GM19043 (cell line): Measurements from ENCODE around the gene DNAJC18.
"Not testable (repeated sequence)": the region's sequence is repeated elsewhere in the genome, so short reads cannot be mapped to it uniquely, and the experiment has no call there.

Experiments
- ATAC-seq: cut with Tn5 transposase; IDR thresholded peaks from one replicate; pipeline ENCODE4 v1.9.1; 2021; ENCODE audit warnings: low read depth; ENCODE audit not compliant: unreplicated experiment

Gene DNAJC18

DNA sequence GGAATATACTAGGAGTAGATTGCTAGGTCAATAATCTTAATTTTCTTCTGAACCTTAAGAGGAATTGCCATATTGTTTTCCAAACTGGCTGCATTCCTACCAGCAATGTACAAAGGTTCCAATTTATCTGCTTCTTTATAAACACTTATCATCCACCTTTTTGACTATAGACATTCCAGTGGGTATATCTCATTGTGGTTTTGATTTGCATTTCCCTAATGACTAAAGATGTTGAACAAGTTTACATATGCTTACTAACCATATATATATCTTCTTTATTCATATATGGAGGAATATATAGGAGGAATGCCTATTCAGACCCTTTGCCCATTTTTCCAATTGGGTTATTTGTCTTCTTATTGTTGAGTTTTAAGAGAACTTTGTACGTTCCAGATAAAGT is 7.6 kb downstream of the DNAJC18 start:
- no peak for ATAC-seq

DNA sequence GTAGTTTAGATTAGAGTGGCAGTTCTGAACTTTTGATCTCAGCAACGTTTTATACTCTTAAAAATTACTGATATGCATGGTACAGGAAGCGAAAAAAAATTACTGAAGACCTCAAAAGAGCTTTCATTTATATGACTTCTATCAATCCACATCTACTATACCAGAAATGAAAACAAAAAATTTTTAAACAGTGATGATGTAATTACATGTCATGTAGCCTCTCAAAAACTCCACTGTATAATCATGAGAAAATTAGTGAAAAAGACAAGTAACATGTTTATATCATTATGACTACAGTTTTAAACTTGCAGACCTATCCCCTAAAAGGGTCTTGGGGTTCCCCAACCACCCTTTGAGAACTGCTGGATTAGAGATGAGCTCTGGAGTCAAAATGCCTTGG is 9.3 kb downstream of the DNAJC18 start:
- ATAC-seq, result no peak

DNA sequence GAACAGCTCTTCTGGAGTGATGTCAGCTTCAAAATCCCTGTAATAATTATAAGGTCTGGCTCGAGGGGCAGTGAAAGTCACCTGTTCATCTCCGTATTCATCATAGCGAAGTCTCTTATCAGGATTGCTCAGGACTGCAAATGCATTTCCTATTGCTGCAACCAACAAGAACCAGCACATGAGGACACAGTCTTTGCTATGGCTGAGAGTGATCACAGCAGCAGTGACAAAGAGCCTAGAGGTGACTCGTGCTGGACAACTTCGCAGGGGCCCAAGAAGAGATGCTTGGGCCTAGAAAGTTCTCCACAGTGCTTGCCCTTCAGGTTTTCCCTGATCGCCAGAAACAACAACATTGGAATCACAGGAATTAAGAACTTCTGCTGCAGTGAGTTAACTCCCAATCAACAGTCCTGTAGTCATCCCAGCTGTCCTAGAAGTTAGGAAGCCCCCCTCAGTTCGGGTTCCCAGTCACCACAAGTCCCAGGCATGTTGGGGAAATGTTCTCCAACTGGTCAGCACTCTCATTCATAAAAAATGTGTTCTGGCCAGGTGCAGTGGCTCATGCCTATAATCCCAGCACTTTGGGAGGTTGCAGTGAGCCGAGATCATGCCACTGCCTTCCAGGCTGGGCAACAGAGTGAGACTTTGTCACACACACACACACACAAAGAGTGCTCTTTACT is 13.0 kb downstream of the DNAJC18 start:
- no peak for ATAC-seq

DNA sequence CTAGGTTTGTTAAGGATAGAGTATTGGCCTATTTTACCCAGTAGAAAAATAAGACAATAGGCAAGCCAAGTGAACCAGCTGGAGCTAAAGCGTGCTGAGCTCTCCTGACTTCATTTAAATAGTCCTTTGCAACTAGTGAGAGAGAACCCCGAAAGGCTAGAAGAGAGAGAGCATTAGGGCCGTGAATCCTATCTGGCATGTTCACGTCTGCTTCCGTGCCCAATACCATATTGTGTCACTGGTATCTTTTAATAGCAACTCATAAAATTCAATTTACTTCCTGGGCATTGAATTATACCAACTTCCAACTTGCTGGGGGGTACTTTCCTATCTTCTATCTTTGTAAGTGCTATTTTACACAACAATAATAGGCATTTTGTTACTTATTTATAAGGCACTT is 13.8 kb downstream of the DNAJC18 start:
- ATAC-seq, result no peak

DNA sequence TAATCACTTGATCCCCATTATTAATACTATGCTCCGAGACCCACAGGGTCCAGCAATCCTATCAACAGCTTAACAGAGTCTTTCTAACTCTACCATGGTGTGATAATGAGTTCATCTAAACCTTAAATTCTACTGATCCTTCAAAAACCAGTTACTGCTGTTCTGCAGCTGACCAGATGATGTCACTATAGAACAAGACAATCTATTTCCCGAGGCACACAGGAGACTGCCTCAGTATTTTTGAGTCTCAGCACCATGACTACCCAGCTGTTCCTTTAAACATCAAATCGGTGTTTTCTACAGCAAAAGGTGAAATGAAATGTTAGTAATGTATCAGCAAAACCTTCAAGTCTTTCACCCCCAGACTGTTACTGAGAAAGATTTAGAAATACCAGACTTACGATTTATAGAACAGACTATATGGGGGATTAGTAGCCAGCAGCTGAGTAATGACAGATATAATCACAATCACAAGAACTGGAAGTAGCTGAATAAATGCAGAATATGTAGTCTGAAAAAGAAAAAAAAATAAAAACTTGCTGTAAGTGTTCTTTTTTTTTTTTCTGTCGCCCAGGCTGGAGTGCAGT is 16.9 kb downstream of the DNAJC18 start:
- no peak for ATAC-seq

DNA sequence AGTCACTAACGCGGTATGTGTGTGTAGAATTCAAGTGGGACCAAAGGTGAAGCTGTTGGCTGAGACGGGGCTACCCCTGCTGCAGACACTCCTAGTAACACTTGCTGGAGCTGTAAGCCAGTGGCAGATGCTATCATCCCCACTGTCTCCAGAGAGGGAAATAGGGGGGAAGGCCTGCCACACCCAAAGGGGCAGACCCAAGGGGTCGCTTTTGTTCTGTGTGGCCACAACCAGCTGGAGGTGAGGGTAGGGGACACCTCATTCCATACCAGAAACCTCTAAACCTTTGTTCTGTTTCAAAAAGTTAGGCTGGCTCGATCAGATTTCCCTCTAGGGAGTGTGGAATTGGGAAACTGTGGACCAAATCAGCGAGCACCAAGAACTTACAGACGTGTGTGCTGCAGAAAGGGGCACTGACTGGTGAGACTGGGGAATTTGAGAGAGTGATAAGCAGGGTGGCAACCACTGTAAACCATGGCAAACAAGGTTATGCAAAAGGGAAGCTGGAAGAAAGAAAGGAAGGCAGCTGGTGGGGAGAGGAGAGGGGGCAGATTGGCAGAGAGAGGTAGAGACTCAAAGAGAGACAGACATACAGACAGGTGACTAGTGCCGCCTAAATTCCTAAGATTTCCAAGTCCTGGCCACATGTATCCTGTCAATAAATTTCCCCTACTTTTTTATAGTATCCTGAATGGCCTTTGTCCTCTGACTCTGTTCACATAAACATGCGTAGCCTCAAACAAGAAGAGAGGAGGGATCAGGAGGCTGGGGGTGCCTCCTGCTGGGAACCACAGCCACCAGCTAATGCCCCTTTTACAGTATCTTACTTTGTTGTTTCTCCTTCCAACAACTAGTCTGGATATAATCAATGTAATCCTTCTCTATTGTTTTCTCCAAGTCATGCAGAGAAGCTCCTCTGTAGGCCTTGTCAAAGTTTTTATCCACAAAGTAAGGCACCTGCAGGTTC is 19.8 kb downstream of the DNAJC18 start:
- ATAC-seq, result no peak

DNA sequence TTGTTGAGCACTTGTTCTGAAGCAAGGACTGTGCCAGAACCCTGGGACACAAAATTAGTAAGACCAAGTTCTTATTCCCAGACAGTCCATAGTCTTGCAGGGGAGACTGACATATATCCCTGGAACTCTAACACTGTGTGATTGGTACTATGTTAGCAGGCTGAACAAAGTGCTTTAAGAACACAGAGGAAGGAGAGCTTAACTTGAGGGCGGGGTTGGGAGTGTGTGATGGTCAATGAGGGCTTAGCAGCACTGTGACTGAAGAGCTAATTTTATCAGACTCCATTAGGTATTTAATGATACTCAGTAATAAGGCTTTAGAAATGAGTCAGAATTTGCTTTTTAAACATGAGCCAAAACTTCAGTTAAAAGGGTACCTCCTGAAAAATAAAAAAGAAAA is 20.5 kb downstream of the DNAJC18 start:
- no peak for ATAC-seq

DNA sequence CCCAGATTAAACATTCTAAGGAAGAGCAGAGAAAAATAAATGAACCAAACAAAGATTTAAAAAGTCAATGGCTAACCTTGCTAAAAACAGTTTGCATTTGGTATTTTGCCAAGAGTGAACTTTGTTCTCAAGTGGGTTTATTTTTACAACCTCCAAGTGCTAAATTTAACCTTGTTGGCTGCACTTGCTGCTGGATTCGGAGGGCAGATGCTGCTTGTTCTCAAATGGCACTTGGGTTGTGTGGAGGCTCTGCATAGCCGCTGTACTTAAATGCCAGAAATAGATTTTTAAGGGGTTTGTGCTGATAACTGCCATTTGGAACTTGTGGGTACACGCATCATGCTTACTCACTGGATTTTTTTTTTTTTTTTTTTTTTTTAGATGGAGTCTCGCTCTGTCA is 22.1 kb downstream of the DNAJC18 start:
- no peak for ATAC-seq

DNA sequence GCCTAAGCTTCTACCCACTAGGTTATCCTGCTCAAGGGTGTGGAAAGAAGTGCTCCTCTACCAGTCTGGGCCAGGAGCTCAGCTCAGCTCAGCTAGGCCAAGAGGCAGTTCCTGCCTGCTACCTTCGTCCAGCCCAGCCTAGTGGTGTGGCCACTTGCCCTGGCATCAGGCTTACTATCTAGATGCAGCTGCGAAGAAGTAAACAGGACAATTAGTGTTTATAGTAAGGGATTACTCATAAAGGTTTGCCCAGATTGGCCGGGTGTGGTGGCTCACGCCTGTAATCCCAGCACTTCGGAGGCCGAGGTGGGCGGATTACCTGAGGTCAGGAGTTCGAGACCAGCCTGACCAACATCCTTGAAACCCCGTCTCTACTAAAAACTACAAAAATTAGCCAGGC is 22.7 kb downstream of the DNAJC18 start:
- ATAC-seq, result no peak

DNA sequence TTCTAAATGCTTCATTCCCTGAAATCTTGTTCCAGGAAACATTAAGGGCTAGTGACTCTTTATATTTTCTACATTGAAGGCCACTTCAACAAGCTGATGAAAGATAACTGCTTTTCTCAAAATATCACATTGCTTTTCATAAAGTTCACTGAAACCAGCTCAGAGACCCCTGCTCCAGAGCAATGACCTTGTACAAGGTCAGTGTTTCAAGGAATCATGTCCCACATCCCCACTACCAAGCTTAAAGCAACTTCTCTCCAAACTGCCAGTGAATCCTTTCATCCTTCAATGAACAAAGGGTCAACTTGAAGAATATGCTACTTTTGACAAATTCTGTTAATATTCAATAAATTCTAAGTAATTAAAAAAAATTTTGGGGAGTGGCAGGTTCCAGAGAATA is 23.5 kb downstream of the DNAJC18 start:
- ATAC-seq, result no peak

DNA sequence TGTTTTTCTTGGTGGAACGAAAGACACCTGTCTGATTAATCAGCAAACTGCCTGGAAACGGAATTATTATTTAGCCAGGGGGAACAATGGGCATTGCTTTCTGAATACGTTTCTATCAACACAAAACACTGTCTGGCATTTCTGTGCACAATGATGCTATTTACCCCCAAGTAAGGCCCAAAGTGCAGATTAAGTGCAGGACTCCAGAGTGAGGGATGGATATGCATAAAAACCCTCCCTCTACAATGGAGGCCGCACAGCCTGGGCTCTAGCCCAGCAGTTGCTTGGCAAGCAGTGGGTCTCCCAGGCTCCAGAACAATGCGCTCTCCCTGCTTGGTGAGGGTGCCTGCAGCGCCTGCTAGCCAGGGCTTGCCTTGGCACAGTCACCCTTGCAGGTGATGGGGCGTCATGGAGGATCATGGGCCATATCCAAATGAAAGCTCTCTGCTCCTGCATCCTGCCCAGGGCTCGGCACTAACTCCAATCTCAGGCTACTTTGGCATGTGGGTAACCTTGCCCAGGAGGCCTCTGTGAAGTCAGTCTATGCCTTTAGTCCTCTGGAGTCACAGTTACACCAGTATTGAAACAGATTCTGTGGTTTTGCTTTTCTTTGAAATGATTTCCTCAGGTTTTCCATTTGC is 24.0 kb downstream of the DNAJC18 start:
- no peak for ATAC-seq

DNA sequence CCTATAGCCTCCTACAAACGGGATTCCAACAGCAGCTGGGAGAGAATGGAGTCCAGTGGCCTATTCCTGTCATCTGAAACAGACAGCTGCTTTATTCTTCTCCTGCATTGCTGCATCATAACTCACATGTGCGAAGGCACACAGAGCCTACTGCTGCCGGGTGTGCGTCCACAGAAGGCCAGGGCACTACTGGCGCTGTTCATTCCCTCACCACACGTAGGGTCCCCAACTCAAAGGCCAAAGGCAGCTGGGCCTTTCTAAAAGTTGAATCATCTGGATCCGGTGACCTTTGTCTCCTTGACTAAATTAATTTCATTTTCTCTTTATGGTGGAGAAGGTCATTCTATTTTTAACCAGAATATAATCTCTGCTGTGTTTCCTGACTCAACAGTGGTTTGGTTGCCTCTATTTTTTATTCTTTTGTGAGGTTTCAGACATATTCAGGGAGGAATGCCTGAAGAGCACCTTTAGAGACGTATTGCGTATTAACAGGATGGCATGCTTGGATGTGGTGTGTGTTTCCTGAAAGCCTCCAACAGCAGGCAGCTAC is 24.7 kb downstream of the DNAJC18 start:
- ATAC-seq, result no peak

DNA sequence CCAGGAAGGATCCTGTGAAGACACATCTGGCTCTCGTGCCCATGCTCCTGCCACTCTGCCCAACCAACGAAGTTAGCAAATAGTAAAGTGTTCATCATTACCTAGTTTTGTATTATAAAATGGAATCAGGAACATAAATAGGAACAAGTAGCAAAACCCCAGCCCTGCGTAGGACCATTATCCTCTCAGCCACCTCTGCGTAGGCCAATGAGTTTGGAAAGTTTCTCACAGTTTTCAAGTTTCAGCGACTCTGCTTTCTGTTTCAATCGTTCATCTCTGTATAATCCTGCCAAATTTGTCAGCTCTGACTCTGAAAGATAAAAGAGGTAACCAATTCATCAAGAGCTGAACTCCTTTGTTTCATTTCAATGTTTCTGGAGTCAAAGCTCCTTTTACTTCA is 25.4 kb downstream of the DNAJC18 start:
- ATAC-seq, result no peak

DNA sequence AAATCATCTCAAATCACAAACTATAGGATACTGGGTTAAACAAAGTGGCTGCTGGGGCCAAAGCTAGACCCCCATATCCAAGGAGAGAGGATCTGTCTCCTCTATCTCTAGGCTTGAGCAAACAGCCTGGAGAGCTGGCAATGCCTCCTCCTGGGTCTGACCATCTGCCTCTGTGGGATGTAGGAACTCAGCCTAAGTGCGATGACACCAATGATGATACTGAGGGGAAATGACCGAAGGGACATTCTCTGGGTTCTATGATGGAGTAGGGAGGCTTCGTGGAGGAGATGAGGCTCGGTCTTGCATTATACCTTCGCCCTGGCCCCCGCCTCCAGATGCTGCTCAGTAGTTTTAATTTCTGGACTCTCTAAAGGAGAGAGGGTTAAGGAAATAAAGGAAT is 26.2 kb downstream of the DNAJC18 start:
- no peak for ATAC-seq

DNA sequence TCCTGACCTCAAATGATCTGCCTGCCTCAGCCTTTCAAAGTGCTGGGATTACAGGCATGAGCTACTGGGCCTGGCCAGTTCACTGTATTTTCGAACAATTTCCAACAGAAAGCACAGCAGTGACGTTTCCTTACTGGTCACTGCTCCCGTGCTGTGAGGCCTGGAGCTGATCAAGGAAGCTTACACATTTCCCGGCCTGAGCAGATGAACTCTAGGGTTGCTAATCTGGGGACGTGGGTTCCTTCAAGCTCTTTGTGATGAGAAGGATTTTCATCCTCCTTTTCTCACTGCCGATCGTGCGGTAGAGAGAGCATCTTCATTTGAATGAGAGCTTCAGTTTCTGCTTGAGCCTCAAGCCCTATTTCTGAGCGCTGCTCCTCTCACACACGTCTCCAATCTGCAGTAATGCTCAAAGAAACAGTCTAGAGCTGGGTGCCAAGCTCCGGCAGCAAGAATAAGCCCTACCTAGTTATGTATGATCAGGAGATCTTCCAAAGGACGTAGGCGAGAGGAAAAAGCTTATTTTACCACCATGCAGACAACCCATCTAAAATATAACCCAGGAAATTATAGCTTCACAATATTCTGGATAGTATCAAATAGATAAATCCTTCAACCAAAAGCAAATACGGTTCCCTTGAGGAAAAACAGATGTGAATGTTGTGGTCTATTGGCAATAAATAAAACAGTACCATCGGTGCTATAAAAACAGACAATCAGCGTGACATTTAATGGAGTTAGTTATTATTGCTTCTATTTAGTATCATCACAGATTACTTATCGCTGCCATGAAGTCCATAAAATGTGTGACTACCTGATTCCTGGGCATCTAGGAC is 28.1 kb downstream of the DNAJC18 start:
- no peak for ATAC-seq

DNA sequence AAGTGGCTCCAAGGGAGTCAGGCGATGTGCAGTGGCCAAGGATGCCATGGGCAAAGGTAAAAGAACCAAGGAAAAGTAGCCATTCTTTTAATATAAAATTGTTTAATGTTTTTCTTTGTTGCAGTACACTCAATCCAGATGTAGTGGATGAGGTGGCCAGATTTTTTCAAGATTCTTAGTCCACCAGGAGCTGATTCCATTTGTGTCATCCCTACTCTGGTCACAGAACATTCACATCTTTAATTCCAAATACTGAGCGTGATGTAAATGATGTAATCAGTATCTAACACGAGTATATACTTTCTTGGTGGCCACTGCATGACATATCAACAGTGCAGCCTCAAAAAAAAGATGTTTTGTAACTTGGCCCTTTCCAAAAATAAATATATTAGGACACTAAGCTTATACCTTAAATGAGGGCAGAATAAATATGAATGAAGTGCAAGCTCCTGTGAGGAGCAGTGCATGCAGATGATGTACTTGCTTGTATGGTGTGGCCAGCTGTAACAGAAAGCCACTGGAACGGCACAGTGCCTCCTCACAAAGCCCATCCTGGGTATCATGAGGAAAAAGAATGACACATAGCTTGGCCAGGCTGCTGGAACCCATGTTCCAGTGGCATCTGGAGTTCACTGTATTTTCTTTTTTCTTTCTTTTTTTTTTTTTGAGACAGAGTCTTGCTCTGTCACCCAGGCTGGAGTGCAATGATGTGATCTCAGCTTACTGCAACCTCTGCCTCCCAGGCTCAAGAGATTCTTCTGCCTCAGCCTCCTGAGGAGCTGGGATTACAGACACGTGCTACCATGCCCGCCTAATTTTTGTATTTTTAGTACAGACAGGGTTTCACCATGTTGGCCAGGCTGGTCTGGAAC is 29.0 kb downstream of the DNAJC18 start:
- no peak for ATAC-seq

DNA sequence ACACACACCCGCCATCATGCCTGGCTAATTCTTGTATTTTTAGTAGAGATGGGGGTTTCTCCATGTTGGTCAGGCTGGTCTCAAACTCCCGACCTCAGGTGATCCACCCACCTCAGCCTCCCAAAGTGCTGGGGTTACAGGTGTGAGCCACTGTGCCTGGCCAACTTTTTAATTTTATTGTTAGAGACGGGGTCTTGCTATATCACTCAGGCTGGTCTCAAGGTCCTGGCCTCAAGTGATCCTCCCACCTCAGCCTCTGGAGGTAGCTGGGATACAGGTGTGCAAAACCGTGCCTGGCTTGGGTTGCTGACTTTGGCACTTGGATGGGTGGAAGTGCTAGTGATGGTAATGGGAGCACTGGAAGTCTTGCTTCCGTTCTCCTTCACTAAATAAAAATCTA is 30.2 kb downstream of the DNAJC18 start:
- not testable (repeated sequence) for ATAC-seq

DNA sequence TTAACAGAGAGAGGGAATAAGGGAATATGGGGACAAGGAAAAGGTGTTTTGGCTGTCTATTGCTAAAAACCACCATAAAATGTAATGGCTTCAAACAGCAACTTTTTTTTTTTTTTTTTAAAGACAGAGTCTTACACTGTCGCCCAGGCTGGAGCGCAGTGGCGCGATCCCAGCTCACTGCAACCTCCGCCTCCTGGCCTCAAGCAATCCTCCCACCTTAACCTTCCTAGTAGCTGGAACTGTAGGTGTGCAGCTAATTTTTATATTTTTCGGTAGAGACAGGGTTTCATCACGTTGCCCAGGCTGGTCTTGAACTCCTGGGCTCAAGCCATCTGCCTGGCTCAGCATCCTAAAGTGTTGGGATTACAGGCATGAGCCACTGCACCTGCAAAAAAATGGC is 31.1 kb downstream of the DNAJC18 start:
- ATAC-seq, result no peak

DNA sequence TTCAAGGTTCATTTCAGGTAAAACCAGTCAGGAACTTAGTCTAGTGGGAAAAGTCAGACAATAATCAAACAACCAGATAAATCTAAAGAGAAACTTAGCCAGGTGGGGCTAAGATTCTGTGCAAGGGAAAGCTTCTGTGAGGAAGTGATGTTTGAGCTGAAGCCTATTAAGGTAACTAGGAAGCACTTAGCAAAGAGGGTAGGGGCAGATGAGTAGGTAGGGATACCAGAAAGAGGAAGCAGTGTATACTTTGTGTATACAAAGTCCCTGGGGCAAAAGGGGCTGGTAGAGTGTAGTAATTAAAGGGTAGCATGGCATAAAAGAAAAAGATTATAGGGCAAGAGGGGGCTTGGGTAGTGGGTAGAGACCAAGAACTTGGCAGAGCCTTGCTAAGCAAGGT is 31.8 kb downstream of the DNAJC18 start:
- no peak for ATAC-seq
